B cell (primary cell): Measurements from ENCODE around the gene HCFC2. TPM values are rescaled to one million over a fixed set of nuclear protein-coding genes. Genes with fewer than 3 reads are reported as not detected.

Experiments used
- ATAC-seq: fragments of 200-7000 bp; cut with Tn5 transposase; one replicate; pipeline ENCODE4 v1.10.0; 2021; ENCODE audit warnings: low read depth, mild to moderate bottlenecking, moderate number of reproducible peaks, moderate library complexity
- CTCF ChIA-PET: fragments of 350-600 bp; sonication (Branson Sonifier 250); formaldehyde crosslinking; loops from one replicate; lab custom pipeline; 2021; ENCODE audit warnings: antibody characterized with exemption, inconsistent platforms; lab: Charles Lee
- POLR2A ChIA-PET: fragments of 350-600 bp; sonication (Branson Sonifier 250); formaldehyde crosslinking; loops from one replicate; lab custom pipeline; 2021; ENCODE audit warnings: antibody characterized with exemption; lab: Charles Lee
- DNase-seq: peaks from one replicate; pipeline ENCODE4 v3.0.0; 2013
- H2AFZ ChIP-seq: 2 replicates; pipeline ENCODE4 v1.6.1; 2012; ENCODE audit warnings: mild to moderate bottlenecking, low read depth, low read length; ENCODE audit not compliant: insufficient read depth, poor library complexity, severe bottlenecking
- H3K27ac ChIP-seq, 2 donors: 1 replicate in 1 of 2; 2 replicates in 1 of 2; pipeline ENCODE4 v1.5.1; 2012 to 2013; ENCODE audit warnings: low read length in 2 of 2, mild to moderate bottlenecking in 2 of 2, moderate library complexity in 1 of 2
- H3K27me3 ChIP-seq, 4 experiments: fragments of 200-600 bp in 1 of 4; sonication (generic) in 1 of 4; replicated peaks in 1 of 4; 1 replicate in 2 of 4; 2 replicates in 2 of 4; pipeline versions ENCODE4 v1.6.1 to v1.7.0; 2013 to 2016; ENCODE audit warnings: low read length in 3 of 4, mild to moderate bottlenecking in 2 of 4, mixed read lengths in 1 of 4, moderate library complexity in 1 of 4; ENCODE audit not compliant: insufficient read depth in 4 of 4, control insufficient read depth in 3 of 4; ENCODE audit errors: control extremely low read depth in 1 of 4
- H3K36me3 ChIP-seq, 2 experiments: replicated peaks in 1 of 2; 1 replicate in 1 of 2; 2 replicates in 1 of 2; pipeline versions ENCODE4 v1.6.1 to v1.7.1; 2013; ENCODE audit warnings: low read length in 1 of 2; ENCODE audit not compliant: insufficient read depth in 2 of 2, control insufficient read depth in 1 of 2; ENCODE audit errors: control extremely low read depth in 1 of 2, extremely low read depth in 1 of 2
- H3K4me1 ChIP-seq, 2 donors: fragments of 200-600 bp in 1 of 2; sonication (generic) in 1 of 2; 1 replicate in 1 of 2; 2 replicates in 1 of 2; pipeline versions ENCODE4 v1.5.1 to v1.6.1; 2013 to 2017; ENCODE audit warnings: low read length in 2 of 2; ENCODE audit not compliant: control insufficient read depth in 2 of 2, insufficient read depth in 2 of 2
- H3K4me2 ChIP-seq: replicated peaks from 2 replicates; pipeline ENCODE3; 2012; ENCODE audit warnings: mild to moderate bottlenecking, low read depth, low read length; ENCODE audit not compliant: poor library complexity, severe bottlenecking
- H3K4me3 ChIP-seq, 5 experiments: fragments of 200-600 bp in 1 of 5; sonication (generic) in 1 of 5; 1 replicate in 3 of 5; 2 replicates in 2 of 5; pipeline versions ENCODE4 v1.5.1 to v1.7.0; 2011 to 2016; ENCODE audit warnings: low read length in 4 of 5, mild to moderate bottlenecking in 4 of 5, low read depth in 2 of 5, control low read depth in 1 of 5, moderate library complexity in 1 of 5; ENCODE audit not compliant: insufficient read depth in 1 of 5; ENCODE audit errors: control extremely low read depth in 1 of 5, extremely low read depth in 1 of 5
- H3K79me2 ChIP-seq: fragments of 200-600 bp; sonication (generic); one replicate; pipeline ENCODE4 v1.6.0; 2016; ENCODE audit warnings: low read length; ENCODE audit not compliant: control insufficient read depth, insufficient read depth
- H3K9ac ChIP-seq: fragments of 200-600 bp; sonication (generic); 2 replicates; pipeline ENCODE4 v1.6.1; 2017; ENCODE audit warnings: mild to moderate bottlenecking, low read length, moderate library complexity
- H3K9me3 ChIP-seq, 3 donors: one replicate each; pipeline versions ENCODE4 v1.6.1 to v1.7.1; 2013; ENCODE audit warnings: low read length in 2 of 3; ENCODE audit not compliant: control insufficient read depth in 2 of 3, insufficient read depth in 1 of 3; ENCODE audit errors: control extremely low read depth in 1 of 3
- H4K20me1 ChIP-seq: 2 replicates; pipeline ENCODE4 v1.6.0; 2012; ENCODE audit warnings: mild to moderate bottlenecking, low read length; ENCODE audit not compliant: insufficient read depth, control insufficient read depth, poor library complexity, severe bottlenecking
- H3K27ac Mint-ChIP-seq: one replicate; pipeline ENCODE4 v1.8.0; 2021; ENCODE audit warnings: mixed read lengths
- H3K27me3 Mint-ChIP-seq: one replicate; pipeline ENCODE4 v1.8.0; 2021; ENCODE audit warnings: mixed read lengths
- H3K4me1 Mint-ChIP-seq: one replicate; pipeline ENCODE4 v1.8.0; 2021; ENCODE audit warnings: mixed read lengths
- H3K4me3 Mint-ChIP-seq: one replicate; pipeline ENCODE4 v1.8.0; 2021; ENCODE audit warnings: mixed read lengths
- H3K9me3 Mint-ChIP-seq: one replicate; pipeline ENCODE4 v1.8.0; 2022; ENCODE audit warnings: mixed read lengths; ENCODE audit not compliant: insufficient read depth
- CTCF ChIP-seq: fragments of 200-600 bp; IDR thresholded peaks from one replicate; pipeline ENCODE4 v1.8.0; 2022; ENCODE audit warnings: antibody characterized with exemption, mild to moderate bottlenecking
- EZH2 ChIP-seq: IDR thresholded peaks from 2 replicates; pipeline ENCODE4 v1.6.1; 2012; ENCODE audit warnings: borderline replicate concordance, low read depth, mild to moderate bottlenecking, moderate library complexity, low read length; ENCODE audit not compliant: insufficient read depth, poor library complexity, severe bottlenecking
- WGBS: methylation state at CpG from one replicate; pipeline ENCODE4 v1.1.5; 2013; ENCODE audit warnings: missing lambda C conversion rate; ENCODE audit not compliant: insufficient coverage; 5-methylcytosine and 5-hydroxymethylcytosine counted together
- intact Hi-C: fragments of 100-400 bp; cut with micrococcal nuclease; formaldehyde crosslinking; loops from one replicate; pipeline ENCODE4 v1.10.0; 2022
- polyA plus RNA-seq: library from polyadenylated mRNA; depleted of rRNA; stranded (reverse); fragments of >200 nt; gene quantifications from 2 replicates; pipeline ENCODE4 v1.2.3, GENCODE V29; 2012
- total RNA-seq, 2 donors: library from RNA; stranded (reverse); fragments of 120-200 nt in 1 of 2; gene quantifications; 1 replicate in 1 of 2; 2 replicates in 1 of 2; pipeline versions ENCODE4 v1.2.3 to v1.2.4, GENCODE V29; 2013 to 2022

HCFC2 gene
- total and polyA plus RNA-seq, 2 donors (not counting 1 experiment from before 2014, with no cell fraction given) = 8.2 to 10.5 TPM

GRCh38 chr12:104137902-104138796 lies 73.8 kb downstream of the HCFC2 start, which contains the start of gene NFYB:
TSS of gene NFYB (minus strand) at chr12:104138210. CDS start at chr12:104135453, 2,757 bp downstream.
- Histone ChIP-seq H3K27me3 (no peaks in the 10 kb centered on the region), H3K27ac (peak within 1 kb of the TSS; percentile 43 to 70), H3K4me3 (peak within 1 kb of the TSS; percentile 52 to 73 (median 67)), H3K4me2 (peak within 1 kb of the TSS; percentile 91), H3K36me3 (peaks cover 0 to 9% of the 10 kb centered on the region in 2 experiments), H3K4me1 (peaks cover 25% of the 10 kb centered on the region in 2 donors), H3K9me3 (no peaks in the 10 kb centered on the region), H3K9ac (peak within 1 kb of the TSS; percentile 82), H4K20me1 (no peaks in the 10 kb centered on the region), H2AFZ (peak within 1 kb of the TSS; percentile 94), H3K79me2 (peaks cover 35% of the 10 kb centered on the region)
- no peaks in the 10 kb centered on the region for H3K9me3 Mint-ChIP-seq
- ChIA-PET POLR2A (interaction anchor here (0.5 to 1.9 kb wide), 7 partner anchors 17 to 297 kb away, joined by 3 to 10 read pairs (median 4); partner anchors contain the start of genes EID3, HSP90B1, NT5DC3 and TDG), CTCF (interaction anchor here (0.6 to 3.2 kb wide), 6 partner anchors 29 to 1194 kb away, joined by 3 to 14 read pairs (median 4); no protein-coding TSS in a partner anchor)
- no peak for TF ChIP-seq EZH2
- TF ChIP-seq CTCF = no peak
- DNase-seq (peak; percentile 96), ATAC-seq (peak; percentile 94)
- WGBS = 6% methylated on average over 96 of the region's 111 CpGs
- peaks cover 16% of the 10 kb centered on the region for H3K4me1 Mint-ChIP-seq
- intact Hi-C loops = loop anchor here (1.0 to 5.0 kb wide), 9 partner anchors 74 to 1194 kb away; partner anchors contain the start of genes APPL2, C12orf75, EID3 and HCFC2
- H3K27me3 Mint-ChIP-seq = no peaks in the 10 kb centered on the region
- H3K27ac Mint-ChIP-seq = peak within 1 kb of the TSS; percentile 92
- H3K4me3 Mint-ChIP-seq = peak within 1 kb of the TSS; percentile 93
